G401.6 (cell line): ENCODE measurements around the gene LPCAT4.
"Not testable (repeated sequence)": the region's sequence is repeated elsewhere in the genome, so short reads cannot be mapped to it uniquely, and the experiment has no call there.

Experiments
- FAIRE-seq: peaks from 2 replicates; lab custom pipeline; 2012; peaks lifted over from hg19 to GRCh38; lab: Jason Lieb, UNC

The LPCAT4 gene

DNA sequence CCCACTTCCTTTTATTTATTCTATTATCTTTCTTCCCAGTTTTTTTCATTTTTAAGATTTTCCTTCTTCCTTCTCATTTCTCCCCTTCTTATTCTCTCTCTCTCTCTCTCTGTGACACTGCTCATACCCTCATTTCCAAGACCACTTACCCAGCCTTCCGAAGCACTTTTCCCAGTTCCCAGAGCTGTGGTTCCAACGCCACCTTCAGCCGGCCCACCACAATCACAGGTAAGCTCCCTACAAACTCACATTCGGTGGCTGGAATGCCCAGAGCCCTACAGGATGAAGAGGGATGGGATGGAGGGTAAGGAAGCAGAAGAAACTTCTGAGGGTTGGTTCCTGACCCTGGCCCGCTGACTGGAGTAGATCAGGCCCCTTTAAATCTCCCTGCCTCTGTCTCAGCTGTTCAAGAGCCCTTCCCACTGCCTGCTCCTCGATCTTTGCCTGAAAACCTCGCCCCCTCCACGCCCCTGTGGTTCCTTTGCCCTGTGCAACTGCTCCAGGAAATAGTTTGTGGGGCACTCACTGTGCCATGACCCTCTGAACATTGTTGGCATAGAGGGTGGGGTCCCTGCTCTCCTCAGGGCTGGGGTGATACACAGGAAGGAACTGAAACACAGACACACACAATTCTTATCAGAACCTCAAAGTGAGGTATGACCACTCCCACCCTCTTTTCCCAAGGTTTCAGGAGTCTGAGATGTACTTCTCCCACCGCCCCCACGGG is 4.8 kb downstream of the LPCAT4 start:
- FAIRE-seq = no peak

DNA sequence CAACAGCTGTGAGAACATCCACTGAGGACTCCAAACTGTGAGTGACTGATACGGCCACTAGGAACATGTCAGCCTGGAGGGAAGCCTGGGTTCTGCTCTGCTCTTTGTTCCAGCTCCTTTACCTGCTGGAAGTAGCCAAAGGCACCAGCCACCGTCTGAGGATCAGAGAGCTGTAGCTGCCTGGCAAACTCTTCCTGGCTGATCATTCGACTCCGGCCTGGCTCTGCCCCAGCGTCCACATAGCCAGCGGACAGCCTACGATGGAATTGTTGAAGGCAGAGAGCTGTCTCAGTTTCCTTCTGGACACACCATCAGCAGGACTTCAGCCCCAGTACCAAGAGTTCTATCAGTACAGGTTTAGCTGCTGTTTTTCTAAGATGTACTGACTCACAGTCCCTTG is 5.7 kb downstream of the LPCAT4 start:
- no peak for FAIRE-seq

DNA sequence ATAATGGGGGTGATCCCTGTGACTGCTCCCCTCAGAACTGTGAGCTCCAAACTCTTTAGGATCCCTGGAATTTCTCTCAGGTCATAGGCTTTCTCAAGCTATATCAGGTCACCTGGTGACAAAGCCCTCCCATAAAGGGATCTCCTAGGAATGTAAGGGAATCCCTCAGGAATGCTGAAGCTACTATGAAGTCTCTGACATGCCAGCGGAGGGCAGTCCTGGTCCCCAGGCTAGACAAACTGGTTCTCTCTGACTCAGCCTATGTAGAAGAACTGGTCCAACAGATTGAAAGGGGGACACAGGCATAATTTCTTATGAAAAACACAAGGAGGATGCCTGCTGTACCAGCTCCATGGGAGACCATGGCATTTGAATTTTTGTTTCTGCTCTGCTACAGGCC is 6.7 kb downstream of the LPCAT4 start:
- no peak for FAIRE-seq

- FAIRE-seq = no peak
Measured at GRCh38 chr15:34359416-34359815, 7.6 kb downstream of the LPCAT4 start.

- no peak for FAIRE-seq
Measured at GRCh38 chr15:34358948-34359347, 8.0 kb downstream of the LPCAT4 start.

DNA sequence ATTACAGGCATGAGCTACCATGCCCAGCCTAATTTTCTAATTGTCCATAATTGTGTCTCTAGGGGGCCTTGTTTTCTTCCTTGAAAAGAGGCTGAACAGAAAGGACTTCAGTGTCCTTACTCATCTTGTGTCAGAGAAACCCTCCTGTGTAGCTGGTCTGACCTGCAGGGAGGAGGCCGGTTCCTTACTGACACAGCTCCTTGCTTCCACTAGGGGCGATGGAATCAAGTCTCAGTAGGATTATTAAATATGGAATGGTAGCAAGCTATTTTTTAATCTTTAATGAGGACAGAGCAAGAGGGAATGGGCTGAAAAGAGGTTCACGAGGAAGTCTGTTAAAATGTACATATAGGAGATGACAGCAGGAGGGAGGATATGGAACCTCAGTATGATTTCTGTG is 8.6 kb downstream of the LPCAT4 start:
- FAIRE-seq = no peak

DNA sequence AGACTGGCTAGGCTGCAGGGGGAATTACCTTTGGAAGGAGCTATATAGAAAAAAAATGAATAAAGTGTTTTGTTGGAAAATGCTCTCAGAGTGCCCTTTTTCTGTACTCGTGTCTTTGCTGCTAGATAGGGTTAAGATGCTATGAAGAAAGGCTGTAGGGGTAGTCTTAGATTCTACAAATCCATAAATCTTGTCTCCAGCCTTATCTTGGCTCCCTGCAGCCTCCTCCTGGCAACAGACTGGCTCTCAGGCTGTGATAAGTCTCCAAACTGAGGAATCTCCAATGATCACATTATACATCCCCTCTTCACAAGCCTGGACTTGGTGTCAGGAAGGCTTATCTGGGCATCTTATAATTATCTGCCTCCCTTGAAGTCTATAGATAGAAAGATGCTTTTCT is 9.3 kb downstream of the LPCAT4 start:
- no peak for FAIRE-seq

DNA sequence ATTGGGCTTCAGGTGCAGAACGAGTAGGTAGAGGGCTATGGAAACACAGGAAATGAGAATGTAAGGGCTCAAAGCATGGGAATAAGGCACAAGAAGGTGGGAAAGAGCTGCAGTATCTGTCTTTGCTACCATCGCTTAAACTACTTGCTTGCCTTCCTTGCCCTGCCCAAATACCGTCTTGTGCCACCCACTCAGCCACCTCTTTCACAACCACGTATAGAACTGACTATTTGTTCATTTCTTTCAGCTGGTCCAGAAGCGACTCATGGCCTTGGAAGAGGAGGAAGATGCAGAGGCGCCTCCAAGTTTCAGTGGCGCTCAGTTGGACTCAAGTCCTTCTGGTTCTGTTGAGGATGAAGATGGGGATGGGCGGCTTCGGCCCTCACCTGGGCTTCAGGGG is 11.8 kb downstream of the LPCAT4 start:
- FAIRE-seq = no peak

DNA sequence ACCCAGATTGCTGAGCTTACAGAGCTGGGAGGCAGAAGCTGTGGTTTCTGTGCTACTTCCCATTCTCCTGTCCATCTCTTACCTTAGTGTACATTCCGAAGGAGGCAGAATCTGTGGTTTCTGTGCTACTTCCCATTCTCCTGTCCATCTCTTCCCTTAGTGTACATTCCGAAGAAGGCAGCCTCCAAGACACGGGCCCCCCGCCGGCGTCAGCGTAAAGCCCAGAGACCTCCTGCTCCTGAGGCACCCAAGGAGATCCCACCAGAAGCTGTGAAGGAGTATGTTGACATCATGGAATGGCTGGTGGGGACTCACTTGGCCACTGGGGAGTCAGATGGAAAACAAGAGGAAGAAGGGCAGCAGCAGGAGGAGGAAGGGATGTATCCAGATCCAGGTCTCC is 12.7 kb downstream of the LPCAT4 start:
- FAIRE-seq = no peak

DNA sequence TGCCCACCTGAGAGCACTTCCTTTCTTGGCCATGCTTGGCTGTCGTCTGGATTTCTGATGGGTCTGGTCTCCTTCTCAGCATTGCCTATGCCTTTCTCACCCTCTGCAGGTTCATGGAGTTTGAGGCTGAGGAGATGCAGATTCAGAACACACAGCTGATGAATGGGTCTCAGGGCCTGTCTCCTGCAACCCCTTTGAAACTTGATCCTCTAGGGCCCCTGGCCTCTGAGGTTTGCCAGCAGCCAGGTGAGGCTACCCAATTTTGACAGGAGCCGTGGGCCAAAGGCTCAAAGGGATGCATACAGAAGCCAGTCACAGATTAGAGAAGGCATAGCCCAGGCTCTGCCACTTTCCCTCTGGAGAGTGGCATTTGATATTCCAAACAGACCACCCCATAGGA is 13.4 kb downstream of the LPCAT4 start:
- FAIRE-seq = no peak

DNA sequence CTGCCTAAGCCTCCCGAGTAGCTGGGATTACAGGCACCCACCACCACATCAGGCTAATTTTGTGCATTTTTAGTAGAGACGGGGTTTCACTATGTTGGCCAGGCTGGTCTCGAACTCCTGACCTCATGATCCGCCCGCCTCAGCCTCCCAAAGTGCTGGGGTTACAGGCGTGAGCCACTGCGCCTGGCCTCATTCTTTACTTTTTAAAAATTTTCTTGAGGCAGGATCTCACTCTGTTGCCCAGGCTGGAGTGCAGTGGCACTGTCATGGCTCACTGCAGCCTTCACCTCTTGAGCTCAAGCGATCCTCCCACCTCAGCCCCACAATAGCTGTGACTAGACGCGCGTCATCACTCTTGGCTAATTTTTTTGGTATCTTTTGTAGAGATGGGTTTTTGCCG is 14.0 kb downstream of the LPCAT4 start:
- not testable (repeated sequence) for FAIRE-seq

- FAIRE-seq = no peak
Measured at GRCh38 chr15:34349769-34350168, 17.2 kb downstream of the LPCAT4 start.

DNA sequence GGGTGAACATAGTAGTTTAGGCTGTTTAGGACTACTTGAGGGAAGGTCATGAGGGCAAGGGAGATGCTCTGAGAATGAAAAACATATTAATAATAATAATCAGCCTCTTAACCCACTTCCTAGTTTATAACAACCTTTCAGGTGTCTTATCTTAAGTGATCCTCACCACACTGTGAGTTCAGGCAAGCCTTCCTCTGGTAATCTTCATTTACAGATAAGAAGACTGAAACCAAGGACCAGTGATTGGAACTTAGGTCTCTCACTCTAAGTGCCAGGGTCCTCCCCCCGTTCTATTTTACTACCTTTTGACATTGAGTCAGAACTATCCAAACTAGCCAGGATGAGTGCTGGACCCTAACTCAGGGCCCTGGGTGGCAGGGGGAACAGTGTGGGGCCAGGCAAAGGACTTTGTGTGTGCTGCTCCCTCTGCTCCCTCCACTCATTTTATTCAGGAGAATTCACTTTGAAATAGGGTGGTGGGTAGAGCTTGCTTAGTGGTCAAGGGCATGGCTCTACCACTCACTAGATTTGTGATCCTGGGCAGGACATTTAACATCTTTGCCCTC is 18.2 kb downstream of the LPCAT4 start:
- no peak for FAIRE-seq

DNA sequence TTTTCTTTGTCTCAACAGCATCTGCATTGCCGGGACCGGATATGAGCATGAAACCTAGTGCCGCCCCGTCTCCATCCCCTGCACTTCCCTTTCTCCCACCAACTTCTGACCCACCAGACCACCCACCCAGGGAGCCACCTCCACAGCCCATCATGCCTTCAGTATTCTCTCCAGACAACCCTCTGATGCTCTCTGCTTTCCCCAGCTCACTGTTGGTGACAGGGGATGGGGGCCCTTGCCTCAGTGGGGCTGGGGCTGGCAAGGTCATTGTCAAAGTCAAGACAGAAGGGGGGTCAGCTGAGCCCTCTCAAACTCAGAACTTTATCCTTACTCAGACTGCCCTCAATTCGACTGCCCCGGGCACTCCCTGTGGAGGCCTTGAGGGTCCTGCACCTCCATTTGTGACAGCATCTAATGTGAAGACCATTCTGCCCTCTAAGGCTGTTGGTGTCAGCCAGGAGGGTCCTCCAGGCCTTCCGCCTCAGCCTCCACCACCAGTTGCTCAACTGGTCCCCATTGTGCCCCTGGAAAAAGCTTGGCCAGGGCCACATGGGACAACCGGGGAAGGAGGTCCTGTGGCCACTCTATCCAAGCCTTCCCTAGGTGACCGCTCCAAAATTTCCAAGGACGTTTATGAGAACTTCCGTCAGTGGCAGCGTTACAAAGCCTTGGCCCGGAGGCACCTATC is 18.9 kb downstream of the LPCAT4 start:
- no peak for FAIRE-seq

DNA sequence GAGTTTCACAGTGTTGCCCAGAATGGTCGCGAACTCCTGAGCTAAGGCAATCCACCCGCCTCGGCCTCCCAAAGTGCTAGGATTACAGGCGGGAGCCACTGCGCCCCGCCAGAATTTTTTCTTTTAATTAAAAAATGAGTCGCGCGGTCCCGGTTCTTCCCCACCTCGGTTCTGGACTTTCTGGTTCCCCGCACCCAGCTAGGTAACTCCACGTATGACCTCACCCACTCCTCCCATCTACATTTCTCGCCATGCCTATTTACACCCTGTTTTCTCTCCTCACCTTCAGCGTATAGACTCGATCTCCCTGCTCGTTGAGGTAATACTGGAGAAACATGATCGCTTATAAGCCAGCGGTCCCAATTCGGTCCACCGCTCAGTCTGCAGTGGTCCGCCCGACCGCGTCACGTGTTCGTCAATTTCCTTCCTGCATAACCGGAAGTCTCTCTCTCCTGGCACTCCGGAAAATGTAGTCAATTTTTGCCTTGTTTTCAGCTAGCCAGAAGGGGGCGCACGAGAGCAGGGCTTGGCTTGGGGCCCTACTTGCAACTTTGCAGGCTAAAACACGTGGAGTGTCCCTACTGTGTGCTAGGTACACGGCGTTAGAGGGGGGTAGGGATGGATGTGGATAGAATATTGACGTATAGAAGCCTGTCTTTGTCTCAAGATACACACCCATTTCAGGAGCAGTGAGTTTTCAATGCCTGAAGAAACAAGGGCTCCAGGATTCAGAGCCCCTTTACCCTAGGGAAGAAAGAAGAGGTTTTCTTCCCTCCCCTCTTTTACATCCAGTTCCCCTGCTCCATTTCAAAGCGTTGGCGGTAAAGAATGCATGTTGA is 24.0 kb downstream of the LPCAT4 start, which contains the start of the genes NOP10 and NUTM1:
Gene NOP10 (minus strand): TSS at position 400 of the 839 bp plus-strand sequence. CDS start 63 bp downstream, at position 337.
Gene NUTM1 (plus strand): TSS at position 579 of the 839 bp plus-strand sequence. CDS start 382 bp downstream, outside the sequence.
- peak; percentile 94 for FAIRE-seq

DNA sequence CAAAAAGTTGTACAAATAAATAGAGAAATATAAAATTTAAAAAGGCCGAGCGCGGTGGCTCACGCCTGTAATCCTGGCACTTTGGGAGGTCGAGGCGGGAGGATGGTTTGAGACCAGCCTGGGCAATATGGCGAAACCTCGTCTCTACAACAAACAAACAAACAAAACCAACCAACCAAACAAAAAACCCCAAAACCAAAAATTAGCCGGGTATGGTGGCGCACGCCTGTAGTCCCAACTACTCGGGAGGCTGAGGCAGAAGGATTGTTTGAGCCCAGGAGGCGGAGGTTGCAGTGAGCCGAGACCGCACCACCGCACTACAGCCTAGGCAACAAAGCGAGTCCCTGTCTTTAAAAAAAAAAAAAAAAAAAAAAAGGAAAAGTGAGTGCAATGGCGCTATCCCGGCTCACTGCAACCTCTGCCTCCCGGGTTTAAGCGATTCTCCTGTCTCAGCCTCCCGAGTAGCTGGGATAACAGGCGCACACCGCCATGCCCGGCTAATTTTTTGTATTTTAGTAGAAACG is 24.7 kb downstream of the LPCAT4 start:
- FAIRE-seq = not testable (repeated sequence)

GRCh38 chr15:34341381-34342212 is 25.4 kb downstream of the LPCAT4 start:
- FAIRE-seq = no peak

DNA sequence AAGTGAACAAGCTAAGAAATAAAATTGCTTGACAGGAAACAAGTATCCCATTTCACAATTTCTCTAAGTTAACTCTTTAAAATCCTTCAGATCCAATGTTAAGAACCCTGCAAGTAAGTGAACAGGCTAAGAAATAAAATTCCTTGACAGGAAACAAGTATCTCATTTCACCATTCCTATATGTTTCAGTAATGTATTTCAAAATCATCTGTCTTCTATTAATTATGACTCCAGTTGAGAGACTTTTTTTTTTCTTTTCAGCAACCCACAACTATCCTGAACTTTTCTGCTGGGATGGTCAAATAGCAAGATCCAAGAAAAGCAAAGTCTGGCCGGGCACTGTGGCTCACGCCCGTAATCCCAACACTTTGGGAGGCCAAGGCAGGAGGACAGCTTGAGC is 27.1 kb downstream of the LPCAT4 start:
- FAIRE-seq = no peak

- FAIRE-seq = no peak
Measured at GRCh38 chr15:34338347-34338746, 28.6 kb downstream of the LPCAT4 start.

- FAIRE-seq = peak; percentile 78
Measured at GRCh38 chr15:34337557-34338306, 29.3 kb downstream of the LPCAT4 start, which contains the start of gene SLC12A6. Gene SLC12A6 (minus strand): TSS chr15:34337781. CDS start chr15:34336680, 1,101 bp downstream.
